GM12878 (cell line): ENCODE results near the gene RNF44. TPM values are rescaled to one million over a fixed set of nuclear protein-coding genes. Genes with fewer than 3 reads are reported as not detected.

Experiments used
- ATF3 ChIP-seq: IDR thresholded peaks from 2 replicates; pipeline ENCODE4 v1.6.1; 2011; ENCODE audit warnings: low read depth, mild to moderate bottlenecking, low read length, moderate library complexity, borderline replicate concordance; ENCODE audit errors: extremely low read depth
- BCL11A ChIP-seq: IDR thresholded peaks from 2 replicates; pipeline ENCODE4 v1.6.1; 2011; ENCODE audit warnings: low read depth, low read length
- CHD2 ChIP-seq: IDR thresholded peaks from 2 replicates; pipeline ENCODE4 v1.6.1; 2011; ENCODE audit warnings: low read depth, low read length, improper control_type of control experiment, borderline replicate concordance
- CREB1 ChIP-seq: IDR thresholded peaks from 2 replicates; pipeline ENCODE4 v1.6.1; 2012; ENCODE audit warnings: low read depth, mild to moderate bottlenecking, inconsistent platforms
- CREM ChIP-seq: IDR thresholded peaks from 2 replicates; pipeline ENCODE4 v1.6.1; 2014; ENCODE audit warnings: antibody characterized with exemption, low read depth
- DPF2 ChIP-seq: fragments of 450-650 bp; IDR thresholded peaks from 2 replicates; pipeline ENCODE4 v1.6.1; 2017; ENCODE audit warnings: mild to moderate bottlenecking
- E2F8 ChIP-seq: fragments of 450-650 bp; IDR thresholded peaks from 2 replicates; pipeline ENCODE4 v1.6.1; 2018; ENCODE audit warnings: mild to moderate bottlenecking, low read depth, moderate library complexity; ENCODE audit not compliant: partially characterized antibody
- E4F1 ChIP-seq: fragments of 450-650 bp; IDR thresholded peaks from 2 replicates; pipeline ENCODE4 v1.6.1; 2018; ENCODE audit warnings: borderline replicate concordance, mild to moderate bottlenecking; ENCODE audit not compliant: partially characterized antibody
- EED ChIP-seq: sonication (generic); IDR thresholded peaks from 2 replicates; pipeline ENCODE4 v1.6.1; 2016; ENCODE audit warnings: antibody characterized with exemption, low read depth
- EGR1 ChIP-seq, 2 experiments: IDR thresholded peaks; 1 replicate in 1 of 2; 2 replicates in 1 of 2; pipeline ENCODE4 v1.6.1; 2011 to 2012; ENCODE audit warnings: low read depth in 2 of 2, low read length in 2 of 2, borderline replicate concordance in 1 of 2, mild to moderate bottlenecking in 1 of 2, moderate library complexity in 1 of 2
- IKZF2 ChIP-seq, 2 experiments: fragments of 450-650 bp; IDR thresholded peaks; 2 replicates each; pipeline ENCODE4 v1.6.1; 2017; ENCODE audit warnings: mild to moderate bottlenecking in 2 of 2, moderate library complexity in 2 of 2
- JUND ChIP-seq: IDR thresholded peaks from 2 replicates; pipeline ENCODE4 v1.6.1; 2012; ENCODE audit warnings: low read depth, mild to moderate bottlenecking, low read length, improper control_type of control experiment, moderate library complexity
- KLF5 ChIP-seq: fragments of 450-650 bp; IDR thresholded peaks from 2 replicates; pipeline ENCODE4 v1.6.1; 2014; ENCODE audit warnings: mild to moderate bottlenecking; ENCODE audit not compliant: partially characterized antibody
- LARP7 ChIP-seq: fragments of 450-650 bp; IDR thresholded peaks from 2 replicates; pipeline ENCODE4 v1.6.1; 2017; ENCODE audit warnings: mild to moderate bottlenecking
- NFYB ChIP-seq: IDR thresholded peaks from 2 replicates; pipeline ENCODE4 v1.6.1; 2011; ENCODE audit warnings: low read depth, mild to moderate bottlenecking, low read length, improper control_type of control experiment, moderate library complexity; ENCODE audit not compliant: insufficient read depth
- RAD51 ChIP-seq: fragments of 450-650 bp; IDR thresholded peaks from 2 replicates; pipeline ENCODE4 v1.6.1; 2016; ENCODE audit warnings: moderate library complexity, mild to moderate bottlenecking, inconsistent platforms
- RB1 ChIP-seq: fragments of 450-650 bp; formaldehyde crosslinking; IDR thresholded peaks from 2 replicates; pipeline ENCODE4 v1.6.1; 2017; ENCODE audit warnings: mild to moderate bottlenecking, borderline replicate concordance
- SPI1 ChIP-seq: IDR thresholded peaks from 2 replicates; pipeline ENCODE4 v1.6.1; 2011; ENCODE audit warnings: low read depth, mild to moderate bottlenecking, low read length, moderate library complexity, borderline replicate concordance; ENCODE audit not compliant: insufficient read depth
- TARDBP ChIP-seq: IDR thresholded peaks from 2 replicates; pipeline ENCODE4 v1.6.1; 2016; ENCODE audit warnings: borderline replicate concordance
- TCF3 ChIP-seq: IDR thresholded peaks from 2 replicates; pipeline ENCODE4 v1.6.1; 2012; ENCODE audit warnings: low read depth, mild to moderate bottlenecking, low read length, borderline replicate concordance; ENCODE audit not compliant: insufficient read depth
- YBX1 ChIP-seq: fragments of 450-650 bp; IDR thresholded peaks from 2 replicates; pipeline ENCODE4 v1.6.1; 2016; ENCODE audit warnings: antibody characterized with exemption
- ZBTB4 ChIP-seq: fragments of 450-650 bp; formaldehyde crosslinking; IDR thresholded peaks from 2 replicates; pipeline ENCODE4 v1.4.0; 2022; ENCODE audit warnings: mild to moderate bottlenecking, moderate library complexity
- ZSCAN29 ChIP-seq: fragments of 450-650 bp; IDR thresholded peaks from 2 replicates; pipeline ENCODE4 v1.6.1; 2017; ENCODE audit warnings: mild to moderate bottlenecking, moderate library complexity
- polyA plus RNA-seq, 11 experiments: library from polyadenylated mRNA; depleted of rRNA in 4 of 11; unstranded in 6 of 11; stranded (reverse) in 5 of 11; fragments of >200 nt; fragmentation: Nextera tagmentation in 4 of 11; fragmentation: Illumina TruSeq in 1 of 11; extraction: Ambion mirVana in 4 of 11; extraction: Trizol in 1 of 11; gene quantifications; 1 replicate in 1 of 11; 2 replicates in 10 of 11; pipeline versions ENCODE4 v1.2.1 to v1.2.3, GENCODE V29; 2011 to 2016; ENCODE audit warnings: inconsistent platforms in 2 of 11, missing spikeins in 2 of 11, low read depth in 1 of 11
- total RNA-seq, 4 experiments: library from RNA; depleted of rRNA in 3 of 4; stranded (reverse); fragments of >200 nt in 3 of 4; fragmentation: Illumina TruSeq in 1 of 4; extraction: Trizol in 1 of 4; gene quantifications; 2 replicates each; pipeline versions ENCODE4 v1.2.1 to v1.2.3, GENCODE V29; 2013 to 2021

Gene RNF44
- total and polyA plus RNA-seq, 10 of the 15 experiments (the other 5 are each of a cell fraction or from before 2014, with no cell fraction given): 1.7 to 51.9 (median 7.9) TPM

- no peak for TF ChIP-seq ZBTB4 (CRISPR knock-in tag)
- TF ChIP-seq CREM: no peak
- TF ChIP-seq KLF5: no peak
- TF ChIP-seq E2F8: no peak
- TF ChIP-seq BCL11A: no peak
- TF ChIP-seq ATF3: no peak
- no peak for TF ChIP-seq CREB1
- TF ChIP-seq SPI1: peak; percentile 97
- no peak for TF ChIP-seq JUND
- TF ChIP-seq IKZF2 (IDR thresholded peaks at IDR 0.05): peak; percentile 90 to 91
- peak; percentile 51 for TF ChIP-seq EED
- no peak for TF ChIP-seq RB1
- peak; percentile 70 for TF ChIP-seq DPF2
- TF ChIP-seq TCF3: no peak
- TF ChIP-seq EGR1 (IDR thresholded peaks at IDR 0.05; ENCODE audit: borderline replicate concordance in 1 of 2, low read depth in 2 of 2, low read length in 2 of 2): no peak
- TF ChIP-seq RAD51: no peak
- TF ChIP-seq ZSCAN29: no peak
- TF ChIP-seq NFYB: no peak
- TF ChIP-seq TARDBP: no peak
- TF ChIP-seq LARP7: no peak
- TF ChIP-seq CHD2: no peak
- no peak for TF ChIP-seq E4F1
- TF ChIP-seq YBX1: no peak
Observed at GRCh38 chr5:176550275-176550831, 13.2 kb upstream of the RNF44 start (continued).
